CD4-positive, alpha-beta T cell (primary cell): ENCODE measurements around the gene SLC6A4. TPM values are rescaled to one million over a fixed set of nuclear protein-coding genes. Genes with fewer than 3 reads are reported as not detected.
A peak's percentile ranks its signal among the peaks of the same experiment; 100 is the strongest.

Source experiments
- ATAC-seq: fragments of 200-7000 bp; cut with Tn5 transposase; one replicate; pipeline ENCODE4 v1.10.0; 2022; ENCODE audit warnings: mild to moderate bottlenecking; ENCODE audit not compliant: poor library complexity
- CTCF ChIA-PET: fragments of 350-600 bp; sonication (Branson Sonifier 250); formaldehyde crosslinking; loops from one replicate; lab custom pipeline; 2021; ENCODE audit warnings: antibody characterized with exemption, inconsistent platforms; lab: Charles Lee
- POLR2A ChIA-PET: fragments of 350-600 bp; sonication (Branson Sonifier 250); formaldehyde crosslinking; loops from one replicate; lab custom pipeline; 2021; ENCODE audit warnings: antibody characterized with exemption, inconsistent platforms; lab: Charles Lee
- DNase-seq, 14 experiments: peaks; one replicate each; pipeline ENCODE4 v3.0.0-alpha.2; 2013 to 2020; ENCODE audit warnings: mixed read lengths in 2 of 14
- H3K27ac ChIP-seq, 2 donors: one replicate each; pipeline versions ENCODE4 v1.5.1 to v1.7.0; 2013; ENCODE audit warnings: low read length in 2 of 2, low read depth in 1 of 2, mild to moderate bottlenecking in 1 of 2
- H3K27me3 ChIP-seq, 2 experiments: 1 replicate in 1 of 2; 2 replicates in 1 of 2; pipeline versions ENCODE4 v1.6.1 to v1.7.0; 2013; ENCODE audit warnings: low read length in 2 of 2, control low read depth in 1 of 2, mild to moderate bottlenecking in 1 of 2, moderate library complexity in 1 of 2; ENCODE audit not compliant: insufficient read depth in 2 of 2, control insufficient read depth in 1 of 2
- H3K36me3 ChIP-seq: one replicate; pipeline ENCODE4 v1.6.1; 2013; ENCODE audit warnings: low read length, control low read depth; ENCODE audit not compliant: insufficient read depth
- H3K4me1 ChIP-seq: one replicate; pipeline ENCODE4 v1.6.1; 2013; ENCODE audit warnings: low read length, control low read depth; ENCODE audit not compliant: insufficient read depth
- H3K4me3 ChIP-seq: one replicate; pipeline ENCODE4 v1.5.1; 2013; ENCODE audit warnings: mild to moderate bottlenecking, low read length, moderate library complexity
- H3K9me3 ChIP-seq, 2 experiments: 1 replicate in 1 of 2; 2 replicates in 1 of 2; pipeline versions ENCODE4 v1.6.1 to v1.7.0; 2013; ENCODE audit warnings: low read length in 2 of 2, mild to moderate bottlenecking in 2 of 2, control low read depth in 1 of 2, moderate library complexity in 1 of 2; ENCODE audit not compliant: control insufficient read depth in 1 of 2, insufficient read depth in 1 of 2
- H3K27ac Mint-ChIP-seq: one replicate; pipeline ENCODE4 v1.8.0; 2020; ENCODE audit warnings: mixed read lengths
- H3K27me3 Mint-ChIP-seq: one replicate; pipeline ENCODE4 v1.8.0; 2021; ENCODE audit warnings: mixed read lengths
- H3K36me3 Mint-ChIP-seq: one replicate; pipeline ENCODE4 v1.8.0; 2021; ENCODE audit warnings: low read depth, mixed read lengths
- H3K4me1 Mint-ChIP-seq: one replicate; pipeline ENCODE4 v1.8.0; 2021; ENCODE audit warnings: low read depth, mixed read lengths
- H3K4me3 Mint-ChIP-seq: one replicate; pipeline ENCODE4 v1.8.0; 2020; ENCODE audit warnings: mild to moderate bottlenecking, mixed read lengths
- H3K9me3 Mint-ChIP-seq: one replicate; pipeline ENCODE4 v1.8.0; 2020; ENCODE audit warnings: mixed read lengths
- intact Hi-C, 2 experiments: fragments of 100-400 bp; cut with DNase I in 1 of 2; cut with micrococcal nuclease in 1 of 2; formaldehyde crosslinking; loops; one replicate each; pipeline versions ENCODE4 v1.15.1 to v1.9.0; 2023 to 2025; cut with DNase I, micrococcal nuclease
- total RNA-seq, 174 experiments: library from RNA in 2 of 174; stranded (reverse) in 2 of 174; gene quantifications; one replicate each; pipeline ENCODE4 v1.2.3 and lab custom pipeline; 2021 to 2026
- TF ChIP-seq, protein P1 (sequence below): fragments of 200-600 bp; IDR thresholded peaks from one replicate; pipeline ENCODE4 v1.8.0; 2022; ENCODE audit warnings: antibody characterized with exemption, mild to moderate bottlenecking

Gene SLC6A4
- total RNA-seq, 2 experiments from 2014 or later, result not detected

DNA sequence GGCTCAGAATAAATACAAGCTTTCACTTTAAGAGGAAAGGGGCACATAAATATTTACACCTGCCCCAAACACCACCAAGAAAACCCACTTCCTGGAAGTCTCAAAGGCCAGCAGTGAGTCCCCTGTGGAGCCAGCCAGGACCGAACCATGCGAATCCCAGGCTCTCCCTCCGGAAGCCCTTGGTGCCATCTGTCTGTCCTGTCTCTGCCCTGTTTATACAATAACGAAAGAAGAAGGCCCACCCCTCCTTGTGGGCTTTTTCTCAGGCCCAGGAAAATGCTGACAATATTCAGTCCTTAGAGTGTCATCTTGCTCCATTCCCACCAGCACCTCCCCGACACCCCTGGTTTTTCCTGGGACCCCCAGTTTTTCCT, 3.6 kb upstream of the SLC6A4 start:
- no peak for DNase-seq
- intact Hi-C loops, result no loop called here
- Mint-ChIP-seq H3K9me3 (no peaks in the 10 kb centered on the region), H3K4me3 (peak overlapping the region; percentile 16), H3K4me1 (peaks cover 22% of the 10 kb centered on the region), H3K27me3 (peaks cover 57% of the 10 kb centered on the region), H3K36me3 (no peaks in the 10 kb centered on the region), H3K27ac (no peak overlapping the region)
- ATAC-seq, result no peak
- CTCF ChIA-PET, result no interaction called here
- Histone ChIP-seq H3K4me1 (peaks cover 33% of the 10 kb centered on the region), H3K27ac (no peak overlapping the region), H3K9me3 (peaks cover 0 to 9% of the 10 kb centered on the region in 2 experiments), H3K27me3 (peaks cover 36 to 42% of the 10 kb centered on the region in 2 experiments), H3K36me3 (no peaks in the 10 kb centered on the region), H3K4me3 (no peak overlapping the region)
- POLR2A ChIA-PET, result interaction anchor here (0.7 kb wide), 1 partner anchor 118 kb away, joined by 3 read pairs; no protein-coding TSS in a partner anchor
- TF ChIP-seq, protein P1, sequence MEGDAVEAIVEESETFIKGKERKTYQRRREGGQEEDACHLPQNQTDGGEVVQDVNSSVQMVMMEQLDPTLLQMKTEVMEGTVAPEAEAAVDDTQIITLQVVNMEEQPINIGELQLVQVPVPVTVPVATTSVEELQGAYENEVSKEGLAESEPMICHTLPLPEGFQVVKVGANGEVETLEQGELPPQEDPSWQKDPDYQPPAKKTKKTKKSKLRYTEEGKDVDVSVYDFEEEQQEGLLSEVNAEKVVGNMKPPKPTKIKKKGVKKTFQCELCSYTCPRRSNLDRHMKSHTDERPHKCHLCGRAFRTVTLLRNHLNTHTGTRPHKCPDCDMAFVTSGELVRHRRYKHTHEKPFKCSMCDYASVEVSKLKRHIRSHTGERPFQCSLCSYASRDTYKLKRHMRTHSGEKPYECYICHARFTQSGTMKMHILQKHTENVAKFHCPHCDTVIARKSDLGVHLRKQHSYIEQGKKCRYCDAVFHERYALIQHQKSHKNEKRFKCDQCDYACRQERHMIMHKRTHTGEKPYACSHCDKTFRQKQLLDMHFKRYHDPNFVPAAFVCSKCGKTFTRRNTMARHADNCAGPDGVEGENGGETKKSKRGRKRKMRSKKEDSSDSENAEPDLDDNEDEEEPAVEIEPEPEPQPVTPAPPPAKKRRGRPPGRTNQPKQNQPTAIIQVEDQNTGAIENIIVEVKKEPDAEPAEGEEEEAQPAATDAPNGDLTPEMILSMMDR, result no peak

- no peaks in the 10 kb centered on the region for H3K36me3 ChIP-seq
- Mint-ChIP-seq H3K36me3 (no peaks in the 10 kb centered on the region), H3K4me3 (no peak overlapping the region), H3K4me1 (peaks cover 22% of the 10 kb centered on the region), H3K27ac (no peak overlapping the region), H3K27me3 (peaks cover 62% of the 10 kb centered on the region), H3K9me3 (no peaks in the 10 kb centered on the region)
- intact Hi-C loops, result no loop called here
- peaks cover 33% of the 10 kb centered on the region for H3K4me1 ChIP-seq
- peaks cover 37 to 47% of the 10 kb centered on the region in 2 experiments for H3K27me3 ChIP-seq
- TF ChIP-seq, protein P1, result no peak
- no peak overlapping the region for H3K27ac ChIP-seq
- ATAC-seq, result no peak
- peaks cover 0 to 9% of the 10 kb centered on the region in 2 experiments for H3K9me3 ChIP-seq
- DNase-seq, result no peak
- CTCF ChIA-PET, result no interaction called here
- no peak overlapping the region for H3K4me3 ChIP-seq
- POLR2A ChIA-PET, result no interaction called here
These were observed 3.0 kb upstream of the SLC6A4 start for GRCh38 chr17:30238387-30239088.

DNA sequence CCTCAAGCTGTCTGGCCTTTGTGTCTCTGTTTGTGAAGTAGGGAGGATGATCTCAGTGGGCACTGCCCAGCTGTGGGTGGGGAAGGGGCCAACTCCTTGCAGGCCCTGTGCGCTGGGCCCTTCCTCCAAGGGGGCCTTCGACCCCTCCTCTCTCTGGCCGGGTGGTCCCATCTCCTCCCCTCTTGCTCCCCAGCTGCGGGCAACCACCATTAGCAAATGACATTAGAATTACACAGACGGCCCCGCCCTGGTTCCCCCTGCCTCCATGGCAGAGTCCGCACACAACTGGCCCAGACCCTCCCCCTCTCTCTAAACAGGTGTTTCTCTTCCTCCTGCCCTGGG, 2.5 kb upstream of the SLC6A4 start:
- ATAC-seq, result no peak
- Histone ChIP-seq H3K36me3 (no peaks in the 10 kb centered on the region), H3K4me3 (no peak overlapping the region), H3K27me3 (peaks cover 41 to 52% of the 10 kb centered on the region in 2 experiments), H3K27ac (no peak overlapping the region), H3K9me3 (peaks cover 0 to 9% of the 10 kb centered on the region in 2 experiments), H3K4me1 (peaks cover 33% of the 10 kb centered on the region)
- Mint-ChIP-seq H3K27ac (no peak overlapping the region), H3K4me3 (peak overlapping the region; percentile 12), H3K27me3 (peaks cover 68% of the 10 kb centered on the region), H3K9me3 (no peaks in the 10 kb centered on the region), H3K36me3 (no peaks in the 10 kb centered on the region), H3K4me1 (peaks cover 22% of the 10 kb centered on the region)
- CTCF ChIA-PET, result no interaction called here
- TF ChIP-seq, protein P1, result no peak
- POLR2A ChIA-PET, result no interaction called here
- DNase-seq, result no peak
- intact Hi-C loops, result no loop called here
